Articular chondrocyte of knee joint (primary cell): ENCODE results near the gene DELE1. TPM values are rescaled to one million over a fixed set of nuclear protein-coding genes. Genes with fewer than 3 reads are reported as not detected.

Experiments
- total RNA-seq: library from RNA; depleted of rRNA; stranded (reverse); fragments of >200 nt; gene quantifications from 2 replicates; pipeline ENCODE4 v1.2.3, GENCODE V29; 2012

Gene DELE1, protein sequence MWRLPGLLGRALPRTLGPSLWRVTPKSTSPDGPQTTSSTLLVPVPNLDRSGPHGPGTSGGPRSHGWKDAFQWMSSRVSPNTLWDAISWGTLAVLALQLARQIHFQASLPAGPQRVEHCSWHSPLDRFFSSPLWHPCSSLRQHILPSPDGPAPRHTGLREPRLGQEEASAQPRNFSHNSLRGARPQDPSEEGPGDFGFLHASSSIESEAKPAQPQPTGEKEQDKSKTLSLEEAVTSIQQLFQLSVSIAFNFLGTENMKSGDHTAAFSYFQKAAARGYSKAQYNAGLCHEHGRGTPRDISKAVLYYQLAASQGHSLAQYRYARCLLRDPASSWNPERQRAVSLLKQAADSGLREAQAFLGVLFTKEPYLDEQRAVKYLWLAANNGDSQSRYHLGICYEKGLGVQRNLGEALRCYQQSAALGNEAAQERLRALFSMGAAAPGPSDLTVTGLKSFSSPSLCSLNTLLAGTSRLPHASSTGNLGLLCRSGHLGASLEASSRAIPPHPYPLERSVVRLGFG
- total RNA-seq: 44.5 and 56.1 TPM in 2 replicates

DNA sequence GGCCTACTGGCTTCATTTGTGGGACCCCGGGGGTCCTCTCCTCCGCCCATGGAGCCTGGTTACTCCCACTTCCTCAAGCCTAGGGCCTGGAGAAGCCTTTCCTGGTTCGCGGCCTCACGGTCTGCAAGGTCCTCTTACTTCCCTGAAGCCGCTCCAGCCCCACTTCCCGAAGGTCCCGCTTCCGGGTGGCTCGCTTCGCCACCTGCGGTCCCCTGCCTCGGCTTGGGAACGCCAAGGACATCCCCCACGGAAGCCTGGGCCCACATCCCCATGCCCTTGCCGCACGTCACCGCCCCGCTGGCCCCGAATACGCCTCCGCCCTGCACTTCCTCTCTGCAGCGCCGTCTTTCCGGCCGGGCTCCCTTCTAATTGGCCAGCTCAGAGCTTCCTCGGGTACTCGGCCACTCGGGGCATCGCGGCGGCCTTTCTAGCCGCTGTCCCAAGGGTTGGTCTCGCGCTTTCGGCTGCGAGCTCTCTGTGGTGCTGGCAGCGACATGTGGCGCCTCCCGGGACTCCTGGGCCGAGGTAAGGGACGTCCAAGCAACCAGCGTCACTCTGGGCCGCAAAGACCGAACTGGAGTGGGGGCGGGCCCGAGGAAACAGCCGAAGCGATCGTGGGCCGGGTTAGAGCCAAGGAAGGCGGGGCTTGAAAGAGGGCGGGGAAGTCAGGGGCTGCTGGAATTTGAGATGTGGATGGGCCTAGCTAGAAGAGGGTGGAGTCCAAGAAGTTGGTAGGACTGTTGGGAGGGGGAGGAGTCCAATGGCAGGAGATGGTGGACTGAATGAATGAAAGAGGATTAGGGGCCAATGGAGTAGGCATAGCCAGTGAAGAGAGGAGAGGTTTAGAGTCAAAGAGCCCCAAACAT, at the start of gene DELE1:
Gene DELE1, plus strand, starts transcription at position 424 of the 866 bp plus-strand sequence. Its CDS starts 71 bp downstream, at position 495.

DNA sequence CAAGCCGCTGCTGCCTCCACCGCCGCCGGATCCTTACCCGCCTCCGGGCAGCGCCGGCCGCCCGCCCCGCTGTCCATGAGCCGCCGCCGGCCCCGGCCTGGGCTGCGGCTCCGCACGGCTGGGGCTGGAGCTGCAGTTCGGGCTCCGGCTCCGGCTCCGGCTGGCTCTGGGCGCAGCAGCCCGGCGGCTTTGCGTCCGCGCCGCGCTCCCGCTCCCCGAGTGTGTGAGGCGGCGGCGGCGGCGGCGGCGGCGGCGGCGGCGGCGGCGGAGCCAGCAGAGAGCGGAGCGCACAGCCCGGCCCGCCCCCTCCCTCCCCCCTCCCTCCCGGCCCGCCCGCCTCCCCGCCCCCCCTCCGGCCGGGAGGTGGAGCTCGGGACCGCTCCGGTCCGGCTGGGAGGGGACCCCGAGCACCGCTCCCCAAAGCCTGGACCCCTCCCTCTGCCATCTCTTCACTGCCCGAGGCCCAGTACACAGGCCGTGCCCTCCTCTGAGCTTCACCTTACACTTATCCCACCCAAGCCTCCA, 45.4 kb upstream of the DELE1 start, which contains the start of gene PCDH1:
Gene PCDH1, minus strand, starts transcription at position 225 of the 525 bp plus-strand sequence. Its CDS starts 148 bp downstream, at position 77.

DNA sequence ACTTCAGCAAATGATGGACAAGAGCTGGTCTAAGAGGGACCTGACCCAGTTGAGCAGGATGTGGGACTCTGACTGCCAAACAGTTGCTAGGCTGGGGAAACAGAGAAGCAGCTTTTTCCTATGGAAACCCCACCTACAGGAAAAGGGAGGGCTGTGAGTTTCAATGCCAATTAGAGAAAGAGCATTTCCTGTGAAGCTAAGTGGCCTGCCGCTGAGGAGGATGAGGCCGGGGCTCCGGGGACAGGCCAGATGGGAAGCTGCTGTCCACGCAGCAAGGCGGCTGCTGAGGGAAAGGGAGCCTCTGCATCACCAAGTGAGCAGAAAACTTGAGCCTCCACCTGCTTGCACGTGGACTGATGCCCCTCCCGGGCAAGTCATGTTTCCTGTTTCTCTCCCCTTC, 34.4 kb downstream of the DELE1 start, which contains the start of gene PCDH12:
Gene PCDH12, minus strand, starts transcription at position 90 of the 400 bp plus-strand sequence. CDS start 351 bp downstream, outside the sequence.

GRCh38 chr5:141968914-141969608, 45.4 kb downstream of the DELE1 start, which contains the start of gene RNF14:
TSS of gene RNF14 (plus strand) at chr5:141969105. CDS start at chr5:141973589, 4,484 bp downstream.

Other genes starting within 250 kb of the DELE1 start
- gene ARAP3, start 241.6 kb upstream of the DELE1 start, total RNA-seq: 3.8 and 4.4 TPM in 2 replicates
- gene PCDH1, start 45.5 kb upstream of the DELE1 start, total RNA-seq: 0.52 and 1.1 TPM in 2 replicates
- 1.0 and 2.8 TPM in 2 replicates for gene PCDH12, start 34.3 kb downstream of the DELE1 start, total RNA-seq
- gene RNF14, start 45.2 kb downstream of the DELE1 start, total RNA-seq: 89.4 and 109 TPM in 2 replicates
- 77.2 and 82.5 TPM in 2 replicates for gene GNPDA1, start 89.2 kb downstream of the DELE1 start, total RNA-seq
- gene NDFIP1, start 184.9 kb downstream of the DELE1 start, total RNA-seq: 115 and 130 TPM in 2 replicates